Right lobe of liver (tissue), 4 donors: ENCODE measurements around the gene ARMH3.

Experiments
- CTCF ChIP-seq, 4 donors: fragments of 200-600 bp in 3 of 4; fragments of 450-650 bp in 1 of 4; IDR thresholded peaks; one replicate each; pipeline versions ENCODE4 v1.5.1 to v1.8.0; 2016 to 2022; ENCODE audit warnings: antibody characterized with exemption in 4 of 4, mild to moderate bottlenecking in 2 of 4
- POLR2A ChIP-seq: fragments of 450-650 bp; IDR thresholded peaks from one replicate; pipeline ENCODE4 v1.6.1; 2017; ENCODE audit warnings: antibody characterized with exemption, mild to moderate bottlenecking
- donor health status: DM: no; HTN: no; CAD: no.
- donor health status: DM: no; HTN: no; CAD: no.
- donor health status: DM: no; HTN: yes; CAD: no.

DNA sequence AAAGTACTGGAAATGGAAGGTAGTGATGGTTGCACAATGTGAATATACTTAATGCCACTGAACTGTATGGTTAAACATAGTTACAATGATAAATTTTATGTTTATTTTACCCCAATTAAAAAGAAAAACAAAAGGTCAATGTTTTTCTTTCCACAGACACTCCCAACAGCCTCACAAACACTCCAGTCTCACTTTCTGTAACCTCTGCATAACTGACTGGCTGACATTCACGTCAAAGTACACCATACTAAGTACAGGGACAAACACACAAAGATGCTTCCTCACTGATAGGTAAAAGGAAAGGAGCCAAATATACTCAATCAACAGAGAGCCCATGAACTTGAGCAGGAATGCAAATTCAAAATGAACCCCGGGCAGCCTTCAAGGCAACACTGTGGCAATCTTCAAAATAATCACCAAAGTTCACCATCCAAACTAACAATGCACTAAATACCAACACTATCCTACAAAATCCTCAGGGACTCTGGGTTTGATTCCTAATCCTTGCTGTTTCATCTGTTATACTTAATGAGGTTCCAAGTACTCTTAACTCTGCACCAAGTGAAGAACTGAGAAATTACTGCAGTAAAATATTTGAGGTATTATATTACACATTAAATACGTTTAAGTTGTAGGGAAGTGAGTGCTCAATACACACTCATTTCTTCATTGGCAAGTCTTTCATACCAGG lies 90.8 kb downstream of the ARMH3 start:
- TF ChIP-seq CTCF (IDR thresholded peaks at IDR 0.05) (no peak), POLR2A (no peak)
